GM12873 (cell line): ENCODE data around the gene HOXC10.
A peak's percentile ranks its signal among the peaks of the same experiment; 100 is the strongest.

Experiments
- CTCF ChIP-seq: IDR thresholded peaks from 2 replicates; pipeline ENCODE4 v1.5.1; 2012; ENCODE audit warnings: low read depth, mild to moderate bottlenecking, moderate library complexity, low read length, control low read depth; ENCODE audit not compliant: insufficient read depth; ENCODE audit errors: missing control alignments

Gene HOXC10

GRCh38 chr12:53987787-53988230, 2.9 kb downstream of the HOXC10 start:
- TF ChIP-seq CTCF = no peak

- TF ChIP-seq CTCF = no peak
Measured at GRCh38 chr12:53988541-53989226, 3.7 kb downstream of the HOXC10 start.

GRCh38 chr12:53989227-53990113, 4.5 kb downstream of the HOXC10 start:
- peak; percentile 70 for TF ChIP-seq CTCF

GRCh38 chr12:53990311-53991076, 5.5 kb downstream of the HOXC10 start:
- no peak for TF ChIP-seq CTCF

- no peak for TF ChIP-seq CTCF
Measured at GRCh38 chr12:53991077-53991460, 6.1 kb downstream of the HOXC10 start.

- no peak for TF ChIP-seq CTCF
Measured at GRCh38 chr12:53992377-53992889, 7.5 kb downstream of the HOXC10 start.
